IMR-90 (cell line): ENCODE measurements around the gene NACA. TPM values are rescaled to one million over a fixed set of nuclear protein-coding genes. Genes with fewer than 3 reads are reported as not detected.

Experiments used
- CEBPB ChIP-seq: IDR thresholded peaks from 2 replicates; pipeline ENCODE4 v1.6.1; 2012; ENCODE audit warnings: low read depth, low read length, improper control_type of control experiment
- polyA plus RNA-seq, 3 experiments: library from polyadenylated mRNA; depleted of rRNA; stranded (reverse); fragments of >200 nt; gene quantifications; 2 replicates each; pipeline ENCODE4 v1.2.3, GENCODE V29; 2012; ENCODE audit warnings: low replicate concordance in 1 of 3
- total RNA-seq: library from RNA; depleted of rRNA; stranded (reverse); fragments of >200 nt; gene quantifications from 2 replicates; pipeline ENCODE4 v1.2.3, GENCODE V29; 2012
- TF ChIP-seq, protein P1 (sequence below): fragments of 150-350 bp; IDR thresholded peaks from 2 replicates; pipeline ENCODE4 v1.6.1; 2016; ENCODE audit warnings: low read depth, mild to moderate bottlenecking, low read length, moderate library complexity, borderline replicate concordance

Gene NACA
- total and polyA plus RNA-seq, 2 of the 4 experiments (the other 2 are of a cell fraction) = 662 to 1,223 TPM

- TF ChIP-seq, protein P1, sequence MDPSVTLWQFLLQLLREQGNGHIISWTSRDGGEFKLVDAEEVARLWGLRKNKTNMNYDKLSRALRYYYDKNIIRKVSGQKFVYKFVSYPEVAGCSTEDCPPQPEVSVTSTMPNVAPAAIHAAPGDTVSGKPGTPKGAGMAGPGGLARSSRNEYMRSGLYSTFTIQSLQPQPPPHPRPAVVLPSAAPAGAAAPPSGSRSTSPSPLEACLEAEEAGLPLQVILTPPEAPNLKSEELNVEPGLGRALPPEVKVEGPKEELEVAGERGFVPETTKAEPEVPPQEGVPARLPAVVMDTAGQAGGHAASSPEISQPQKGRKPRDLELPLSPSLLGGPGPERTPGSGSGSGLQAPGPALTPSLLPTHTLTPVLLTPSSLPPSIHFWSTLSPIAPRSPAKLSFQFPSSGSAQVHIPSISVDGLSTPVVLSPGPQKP = no peak
- TF ChIP-seq CEBPB = no peak
Observed at GRCh38 chr12:56687223-56688128, 37.6 kb downstream of the NACA start (continued).
